HG02943 (cell line): ENCODE results near the gene PALD1.
"Not testable (repeated sequence)": the region's sequence is repeated elsewhere in the genome, so short reads cannot be mapped to it uniquely, and the experiment has no call there.

Experiments
- ATAC-seq: cut with Tn5 transposase; IDR thresholded peaks from one replicate; pipeline ENCODE4 v1.9.1; 2021; ENCODE audit warnings: mild to moderate bottlenecking, low read depth, moderate library complexity; ENCODE audit not compliant: unreplicated experiment

PALD1 gene

GRCh38 chr10:70600512-70601395, 122.2 kb downstream of the PALD1 start:
- no peak for ATAC-seq

GRCh38 chr10:70601746-70602145, 123.2 kb downstream of the PALD1 start:
- ATAC-seq: no peak

- no peak for ATAC-seq
Observed at GRCh38 chr10:70602665-70603448, 124.3 kb downstream of the PALD1 start, which contains the start of gene PRF1. Gene PRF1, minus strand, starts transcription at chr10:70602741. Its CDS starts 1,839 bp downstream, at chr10:70600902.

- no peak for ATAC-seq
Observed at GRCh38 chr10:70603449-70603801, 124.9 kb downstream of the PALD1 start.

GRCh38 chr10:70604106-70604505, 125.5 kb downstream of the PALD1 start:
- ATAC-seq: no peak

GRCh38 chr10:70605161-70605560, 126.6 kb downstream of the PALD1 start:
- ATAC-seq: no peak

GRCh38 chr10:70607936-70608335, 129.4 kb downstream of the PALD1 start:
- ATAC-seq: no peak

- no peak for ATAC-seq
Observed at GRCh38 chr10:70613941-70614340, 135.4 kb downstream of the PALD1 start.

GRCh38 chr10:70614364-70614763, 135.8 kb downstream of the PALD1 start:
- ATAC-seq: not testable (repeated sequence)

- ATAC-seq: no peak
Observed at GRCh38 chr10:70615211-70615610, 136.6 kb downstream of the PALD1 start.

- ATAC-seq: no peak
Observed at GRCh38 chr10:70615784-70616522, 137.4 kb downstream of the PALD1 start.

GRCh38 chr10:70616761-70617160, 138.2 kb downstream of the PALD1 start:
- no peak for ATAC-seq
